HG03095 (cell line): ENCODE measurements around the gene TTLL1.

Experiments
- ATAC-seq: cut with Tn5 transposase; IDR thresholded peaks from one replicate; pipeline ENCODE4 v1.9.1; 2021; ENCODE audit warnings: moderate library complexity; ENCODE audit not compliant: unreplicated experiment

TTLL1 gene

DNA sequence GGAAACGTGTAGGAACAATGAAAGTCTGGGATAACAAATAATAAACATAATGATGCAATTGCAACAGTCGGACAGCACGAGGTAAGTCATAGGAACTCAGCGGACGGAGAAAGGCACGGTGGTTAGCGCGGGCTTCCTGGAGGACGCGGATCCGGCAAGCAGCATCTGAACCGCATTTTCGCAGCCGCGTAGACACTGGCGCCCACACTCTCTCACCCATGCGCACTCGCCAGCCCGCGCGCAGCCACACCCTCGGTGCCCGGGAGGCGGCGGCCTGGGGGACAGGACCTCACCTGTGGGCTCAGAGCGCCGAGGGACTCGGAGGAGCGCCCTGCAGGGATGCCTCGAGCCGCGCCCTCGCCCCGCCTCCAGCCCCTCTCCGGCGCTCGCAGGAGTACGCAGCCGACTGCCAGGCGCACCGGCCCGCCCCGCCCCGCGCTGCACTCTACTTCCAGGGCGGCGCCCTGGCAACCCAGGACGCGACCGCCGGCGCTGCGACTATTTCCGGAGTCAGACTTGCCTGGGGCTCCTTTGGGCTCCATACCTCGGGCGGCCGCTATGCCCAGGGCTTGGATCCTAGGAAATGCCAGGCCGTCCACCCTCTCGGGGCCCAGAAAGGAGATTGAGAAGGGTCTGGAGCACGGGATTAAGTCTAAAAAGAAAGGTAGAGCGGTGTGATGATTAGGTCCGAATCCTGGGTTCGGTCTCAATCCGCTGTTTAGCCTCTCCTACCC is at the start of gene TTLL1:
Gene TTLL1 (minus strand): TSS at position 408 of the 734 bp plus-strand sequence. CDS start 13,805 bp downstream, outside the sequence.
- ATAC-seq: peak; percentile 60

- no peak for ATAC-seq
Measured at GRCh38 chr22:43136801-43137200, 47.6 kb upstream of the TTLL1 start.

GRCh38 chr22:43136255-43136654 is 47.1 kb upstream of the TTLL1 start:
- ATAC-seq: no peak

DNA sequence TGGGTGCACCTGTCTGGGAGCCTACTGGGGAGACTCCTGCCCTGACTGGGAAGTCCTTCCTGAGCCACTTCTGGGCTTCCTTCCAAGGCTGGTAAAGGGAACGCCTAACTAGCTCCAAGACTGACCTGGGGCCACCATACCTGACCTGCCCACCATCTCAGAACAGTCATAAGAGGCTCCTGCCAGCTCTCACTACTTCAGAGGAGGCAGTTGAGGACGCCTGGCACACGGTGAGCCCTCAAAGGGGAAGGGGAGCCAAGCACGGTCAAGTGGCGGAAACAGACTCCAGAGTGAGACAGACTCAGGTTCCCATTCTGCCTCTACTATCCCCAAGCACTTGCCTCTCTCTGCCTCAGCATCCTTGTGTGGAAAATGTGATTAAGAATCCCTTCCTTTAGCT is 46.4 kb upstream of the TTLL1 start:
- ATAC-seq: no peak

DNA sequence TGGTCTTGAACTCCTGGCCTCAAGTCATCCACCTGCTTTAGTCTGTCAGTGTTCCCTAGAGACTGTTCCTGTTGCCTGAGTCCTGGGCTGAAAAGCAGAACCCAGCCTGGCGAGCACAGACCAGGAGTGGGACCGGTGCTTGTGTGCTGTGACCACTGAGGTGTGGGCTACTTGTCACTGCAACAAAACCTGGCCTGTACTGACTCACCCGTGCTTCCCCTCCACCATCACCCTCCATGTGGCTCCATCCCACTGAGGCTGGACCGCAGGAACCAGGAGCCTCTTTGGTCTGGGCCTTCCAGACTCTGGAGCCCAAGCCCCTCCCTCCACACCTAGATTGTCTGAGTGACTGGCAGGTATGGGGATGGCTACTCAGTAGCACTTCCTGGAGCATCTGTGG is 45.4 kb upstream of the TTLL1 start:
- ATAC-seq: no peak

DNA sequence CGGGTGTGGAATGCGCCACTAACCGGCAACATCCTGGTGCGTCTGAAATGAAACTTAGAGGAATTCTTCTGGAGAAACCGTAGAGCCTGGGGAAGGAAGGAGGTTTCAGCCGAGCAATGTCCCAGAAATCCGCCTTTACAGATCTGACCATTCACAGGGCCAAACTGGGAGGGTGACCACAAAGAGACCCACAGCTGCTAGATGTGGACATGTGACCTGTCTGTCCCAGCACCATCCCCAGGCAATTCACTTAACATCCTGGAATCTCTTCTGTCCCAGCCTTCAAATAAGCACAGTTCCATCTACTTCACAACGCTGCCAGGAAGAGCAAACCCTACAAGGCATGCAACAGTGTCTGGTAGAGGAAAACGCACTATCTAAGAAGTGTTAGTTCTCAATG is 44.2 kb upstream of the TTLL1 start:
- no peak for ATAC-seq

GRCh38 chr22:43131773-43132501 is 42.7 kb upstream of the TTLL1 start:
- no peak for ATAC-seq

DNA sequence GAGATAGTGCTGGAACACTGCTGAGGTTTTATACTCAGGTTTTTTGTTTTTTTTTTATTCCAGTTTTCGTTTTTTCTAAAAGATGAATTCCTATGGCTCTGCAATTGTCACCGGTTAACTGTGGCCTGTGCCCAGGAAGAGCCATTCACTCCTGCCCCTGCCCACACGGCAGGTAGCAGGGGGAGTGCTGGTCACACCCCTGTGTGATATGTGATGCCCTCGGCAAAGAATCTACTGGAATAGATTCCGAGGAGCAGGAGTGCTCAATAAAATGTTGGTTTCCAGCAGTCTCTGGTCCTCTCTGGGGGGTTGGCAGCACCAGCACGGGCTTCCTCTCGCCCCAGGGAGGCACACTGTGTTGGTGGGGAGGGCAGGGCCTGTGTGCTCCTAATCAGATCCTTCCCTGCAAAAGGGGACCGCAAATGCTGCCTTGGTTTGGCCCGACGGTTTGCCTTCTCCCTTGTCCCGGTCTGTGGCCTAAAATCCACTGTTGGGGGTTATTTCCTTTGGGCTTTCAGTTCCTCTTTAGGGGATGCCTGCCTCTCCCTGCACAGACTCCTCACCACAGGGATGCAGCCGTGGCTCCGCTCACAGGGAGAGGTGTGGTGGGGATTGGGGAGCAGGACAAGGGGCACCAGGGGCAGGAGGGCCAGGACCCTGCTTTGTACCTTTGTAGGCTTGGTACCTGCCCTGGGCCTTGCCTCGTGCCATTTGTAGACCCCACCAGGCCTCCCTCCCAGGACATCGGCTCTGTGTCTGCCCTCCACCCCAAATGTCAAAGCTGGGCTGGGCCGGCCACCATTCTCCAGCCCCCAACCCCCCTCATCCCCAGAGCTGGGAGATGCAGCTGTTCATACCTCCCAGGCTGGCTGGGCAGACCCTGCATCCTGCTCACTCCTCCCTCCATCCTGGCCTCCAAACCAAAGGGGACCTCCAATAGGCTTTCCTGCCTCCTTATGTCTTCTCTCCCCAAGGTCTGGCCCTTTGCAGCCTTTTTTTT is 40.5 kb upstream of the TTLL1 start:
- ATAC-seq: no peak

- no peak for ATAC-seq
Measured at GRCh38 chr22:43128928-43129424, 39.8 kb upstream of the TTLL1 start.

- ATAC-seq: no peak
Measured at GRCh38 chr22:43128116-43128515, 38.9 kb upstream of the TTLL1 start.

GRCh38 chr22:43127166-43127908 is 38.1 kb upstream of the TTLL1 start:
- ATAC-seq: no peak

GRCh38 chr22:43126501-43127165 is 37.4 kb upstream of the TTLL1 start:
- no peak for ATAC-seq

DNA sequence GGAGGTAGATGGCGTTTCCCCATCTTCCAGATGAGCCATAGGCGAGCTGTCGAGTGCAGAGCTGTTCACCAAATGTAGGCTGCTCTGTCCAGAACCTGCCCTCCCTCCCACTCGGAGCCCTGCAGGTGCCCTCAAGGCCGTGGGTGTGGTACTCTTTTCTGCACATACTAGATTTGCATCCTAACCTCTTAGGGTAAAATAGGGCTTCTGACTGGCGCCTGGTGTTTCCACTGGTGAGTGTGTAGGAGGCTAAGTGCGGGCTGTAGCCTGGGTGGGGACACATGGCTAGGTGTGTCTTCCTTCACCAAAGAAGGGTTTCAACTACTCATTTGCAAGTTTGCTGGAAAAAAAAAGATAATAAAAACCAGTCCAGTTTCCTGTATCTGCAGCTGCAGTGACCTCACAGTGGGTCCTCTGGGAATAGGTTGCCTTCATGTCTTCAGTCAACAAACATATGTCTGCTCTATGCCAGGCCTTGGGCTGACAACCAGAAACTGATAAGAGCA is 29.8 kb upstream of the TTLL1 start:
- ATAC-seq: no peak

DNA sequence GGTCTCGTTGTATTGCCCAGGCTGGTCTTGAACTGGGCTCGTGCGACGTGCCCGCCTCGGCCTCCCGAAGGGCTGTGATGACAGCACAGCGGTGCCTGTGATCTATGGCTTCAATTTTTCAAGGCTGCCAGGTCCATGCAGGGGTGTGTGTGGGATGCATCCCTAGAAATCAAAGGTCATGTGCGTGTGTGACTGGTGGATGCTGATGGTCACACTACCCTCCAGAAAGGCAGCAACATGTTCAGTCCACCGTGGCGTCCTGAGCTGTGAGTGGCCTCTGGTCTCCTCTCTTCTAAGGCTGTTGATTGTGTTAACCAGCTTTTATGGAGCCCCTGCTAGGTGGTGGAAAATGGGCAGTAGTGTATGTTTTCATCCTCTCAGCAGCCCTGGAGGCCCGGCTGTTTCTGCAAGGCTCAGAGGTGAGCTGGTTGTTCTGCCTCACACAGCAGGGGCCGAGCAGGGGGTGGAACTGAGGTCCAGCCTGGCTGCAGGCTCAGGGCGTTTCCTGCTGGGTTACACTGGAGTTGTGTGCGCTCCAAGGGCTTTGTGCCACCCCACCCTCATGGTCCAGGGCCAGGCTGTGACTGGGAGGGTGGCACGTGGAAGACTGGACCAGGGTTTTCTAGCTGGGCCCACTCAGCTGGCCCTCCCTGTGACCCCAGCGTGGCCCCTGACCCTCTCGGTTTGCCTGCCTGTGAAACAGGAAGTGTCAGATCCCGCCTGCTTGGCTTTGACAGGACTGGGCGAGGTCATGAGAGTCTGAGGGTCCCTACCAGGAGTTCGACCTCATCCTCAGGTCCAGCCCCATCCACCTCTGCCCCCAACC is 29.0 kb upstream of the TTLL1 start:
- no peak for ATAC-seq

DNA sequence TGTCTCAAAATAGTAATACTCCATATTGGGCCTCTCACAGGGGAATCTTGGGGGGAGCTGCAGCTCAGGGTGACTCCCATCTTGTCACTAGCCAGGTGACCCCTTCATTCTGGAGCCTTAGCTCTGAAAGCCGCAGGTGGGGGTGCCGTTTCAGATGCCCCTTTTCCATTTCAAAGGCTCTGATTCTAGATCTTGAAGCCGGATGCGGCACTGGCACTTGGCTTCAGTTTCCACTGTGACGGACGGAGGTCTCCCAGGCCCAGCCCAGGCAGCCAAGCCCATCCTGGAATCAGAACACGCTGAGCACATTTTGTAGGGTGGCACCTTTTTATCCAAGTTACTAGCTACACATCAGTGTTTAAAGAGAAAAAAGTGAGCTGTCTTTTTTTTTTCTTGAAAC is 27.7 kb upstream of the TTLL1 start:
- ATAC-seq: no peak

DNA sequence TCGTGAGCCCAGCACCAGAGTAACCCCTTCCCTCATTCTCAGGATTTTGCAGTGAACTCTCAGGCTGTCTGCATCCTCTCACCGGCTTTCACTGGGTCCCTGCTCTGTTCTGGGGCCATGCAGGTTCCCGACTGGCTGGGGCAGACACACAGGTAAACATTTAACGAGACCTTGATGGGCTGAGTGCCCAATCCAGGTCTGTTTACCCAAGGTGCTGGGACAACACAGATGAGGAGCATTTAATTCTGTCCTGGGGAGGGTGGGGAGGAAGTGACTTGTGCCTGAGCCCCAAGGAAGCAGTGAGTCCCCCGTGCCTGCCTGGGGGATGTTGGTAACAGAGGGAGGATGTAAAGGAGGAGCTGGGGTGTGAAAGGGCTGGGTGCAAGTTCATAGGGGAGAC is 25.8 kb upstream of the TTLL1 start:
- ATAC-seq: no peak

DNA sequence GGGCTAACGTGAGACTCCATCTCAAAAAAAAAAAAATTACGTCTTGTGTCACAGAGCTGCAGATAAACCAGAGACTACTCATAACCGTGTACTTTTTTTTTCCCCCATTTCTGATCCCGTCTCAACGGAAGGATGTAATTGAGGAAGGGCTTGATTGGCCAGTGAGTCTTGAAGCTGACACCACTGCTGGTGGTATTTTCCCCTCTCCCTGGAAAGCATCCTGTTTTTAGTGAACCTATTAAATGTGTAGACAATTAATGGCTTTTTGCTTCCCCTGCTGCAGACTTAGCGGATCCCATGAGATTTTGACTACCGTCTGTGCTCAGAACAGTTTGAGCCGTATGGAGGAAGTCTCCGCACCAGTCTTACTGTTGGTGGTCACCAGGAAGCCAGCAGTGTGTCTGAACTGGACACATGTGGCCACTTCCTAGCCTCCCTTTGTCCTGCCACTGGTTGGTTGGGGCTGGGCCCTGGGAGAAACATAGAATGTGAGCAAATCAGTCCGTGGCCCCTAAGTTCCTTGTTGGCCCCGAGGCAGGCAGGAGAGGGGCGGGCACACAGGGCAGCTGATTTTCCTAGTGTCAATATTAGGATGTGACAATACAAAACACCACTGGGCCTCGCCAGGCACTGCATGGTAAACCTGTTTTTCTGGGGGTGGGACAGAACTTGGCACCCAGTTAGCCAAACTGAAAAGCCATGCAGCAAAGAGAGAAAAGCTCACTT is 24.5 kb upstream of the TTLL1 start:
- ATAC-seq: no peak
